SK-N-SH treated with all-trans-retinoic acid at 6 μM for 48 hours (cell line): ENCODE data around the gene BCAR3.

Experiments
- BACH2 ChIP-seq: fragments of 250-450 bp; sonication (Bioruptor Pico); IDR thresholded peaks from 2 replicates; pipeline ENCODE4 v1.9.0; 2021; ENCODE audit warnings: mild to moderate bottlenecking, borderline replicate concordance
- CSDC2 ChIP-seq: fragments of 250-450 bp; sonication (Bioruptor Pico); IDR thresholded peaks from 2 replicates; pipeline ENCODE4 v1.5.0; 2020; ENCODE audit warnings: mild to moderate bottlenecking, moderate library complexity
- ESRRG ChIP-seq: fragments of 250-450 bp; sonication (Bioruptor Pico); IDR thresholded peaks from 2 replicates; pipeline ENCODE4 v1.6.1; 2021; ENCODE audit warnings: mild to moderate bottlenecking
- GLIS3 ChIP-seq: fragments of 250-450 bp; sonication (Bioruptor Pico); IDR thresholded peaks from 2 replicates; pipeline ENCODE4 v1.5.0; 2020; ENCODE audit warnings: mild to moderate bottlenecking, moderate library complexity
- PPARA ChIP-seq: fragments of 250-450 bp; sonication (Bioruptor Pico); IDR thresholded peaks from 2 replicates; pipeline ENCODE4 v1.5.0; 2020; ENCODE audit warnings: mild to moderate bottlenecking, borderline replicate concordance
- RARB ChIP-seq: fragments of 250-450 bp; sonication (Bioruptor Pico); IDR thresholded peaks from 2 replicates; pipeline ENCODE4 v1.8.0; 2021; ENCODE audit warnings: mild to moderate bottlenecking, moderate library complexity
- TCF4 ChIP-seq: fragments of 250-450 bp; sonication (Bioruptor Pico); IDR thresholded peaks from 2 replicates; pipeline ENCODE4 v1.8.0; 2021; ENCODE audit warnings: mild to moderate bottlenecking, moderate library complexity, borderline replicate concordance
- ZFP3 ChIP-seq: fragments of 250-450 bp; sonication (Bioruptor Pico); IDR thresholded peaks from 2 replicates; pipeline ENCODE4 v1.5.0; 2020; ENCODE audit warnings: mild to moderate bottlenecking, moderate library complexity
- ZNF70 ChIP-seq: fragments of 450-650 bp; formaldehyde crosslinking; IDR thresholded peaks from 2 replicates; pipeline ENCODE4 v1.5.0; 2020; ENCODE audit warnings: mild to moderate bottlenecking, moderate library complexity
- ZNF8 ChIP-seq: fragments of 450-650 bp; formaldehyde crosslinking; IDR thresholded peaks from 2 replicates; pipeline ENCODE4 v1.5.0; 2020; ENCODE audit warnings: mild to moderate bottlenecking, moderate library complexity
- TF ChIP-seq, protein P1 (sequence below): fragments of 250-450 bp; sonication (Bioruptor Pico); IDR thresholded peaks from 2 replicates; pipeline ENCODE4 v1.8.0; 2020; ENCODE audit warnings: mild to moderate bottlenecking, moderate library complexity, borderline replicate concordance
- TF ChIP-seq, protein P2 (sequence below): fragments of 250-450 bp; sonication (Bioruptor Pico); IDR thresholded peaks from 2 replicates; pipeline ENCODE4 v1.5.0; 2020; ENCODE audit warnings: mild to moderate bottlenecking, moderate library complexity
- TF ChIP-seq, protein P3 (sequence below): fragments of 250-450 bp; sonication (Bioruptor Pico); IDR thresholded peaks from 2 replicates; pipeline ENCODE4 v1.5.1; 2021; ENCODE audit warnings: mild to moderate bottlenecking, moderate library complexity

DNA sequence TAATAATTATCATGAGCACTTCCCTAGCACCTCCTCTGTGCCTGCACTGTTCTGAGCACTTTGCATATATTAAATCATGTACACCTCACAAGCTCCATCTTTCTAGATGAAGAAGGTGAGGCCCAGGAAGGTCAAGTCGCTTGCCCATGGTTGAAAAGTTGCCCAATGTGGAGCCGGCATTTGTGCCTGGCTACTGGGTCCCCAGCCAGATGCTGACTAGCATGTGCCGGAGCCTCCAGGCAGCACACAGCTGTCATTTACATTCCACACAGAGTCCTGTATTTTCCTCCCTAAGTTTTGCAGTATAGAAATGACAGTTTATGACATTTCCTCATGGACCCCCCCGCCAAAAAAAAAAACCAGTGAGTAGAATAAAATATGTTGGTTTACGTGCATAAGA lies 94.3 kb downstream of the BCAR3 start:
- TF ChIP-seq ZNF8 (CRISPR knock-in tag) = no peak
- TF ChIP-seq ZNF70 (CRISPR knock-in tag) = no peak
- no peak for TF ChIP-seq GLIS3 (CRISPR knock-in tag)
- no peak for TF ChIP-seq CSDC2
- TF ChIP-seq ESRRG (CRISPR knock-in tag) = no peak
- TF ChIP-seq, protein P1, sequence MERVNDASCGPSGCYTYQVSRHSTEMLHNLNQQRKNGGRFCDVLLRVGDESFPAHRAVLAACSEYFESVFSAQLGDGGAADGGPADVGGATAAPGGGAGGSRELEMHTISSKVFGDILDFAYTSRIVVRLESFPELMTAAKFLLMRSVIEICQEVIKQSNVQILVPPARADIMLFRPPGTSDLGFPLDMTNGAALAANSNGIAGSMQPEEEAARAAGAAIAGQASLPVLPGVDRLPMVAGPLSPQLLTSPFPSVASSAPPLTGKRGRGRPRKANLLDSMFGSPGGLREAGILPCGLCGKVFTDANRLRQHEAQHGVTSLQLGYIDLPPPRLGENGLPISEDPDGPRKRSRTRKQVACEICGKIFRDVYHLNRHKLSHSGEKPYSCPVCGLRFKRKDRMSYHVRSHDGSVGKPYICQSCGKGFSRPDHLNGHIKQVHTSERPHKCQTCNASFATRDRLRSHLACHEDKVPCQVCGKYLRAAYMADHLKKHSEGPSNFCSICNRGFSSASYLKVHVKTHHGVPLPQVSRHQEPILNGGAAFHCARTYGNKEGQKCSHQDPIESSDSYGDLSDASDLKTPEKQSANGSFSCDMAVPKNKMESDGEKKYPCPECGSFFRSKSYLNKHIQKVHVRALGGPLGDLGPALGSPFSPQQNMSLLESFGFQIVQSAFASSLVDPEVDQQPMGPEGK (CRISPR knock-in tag) = no peak
- TF ChIP-seq, protein P2, sequence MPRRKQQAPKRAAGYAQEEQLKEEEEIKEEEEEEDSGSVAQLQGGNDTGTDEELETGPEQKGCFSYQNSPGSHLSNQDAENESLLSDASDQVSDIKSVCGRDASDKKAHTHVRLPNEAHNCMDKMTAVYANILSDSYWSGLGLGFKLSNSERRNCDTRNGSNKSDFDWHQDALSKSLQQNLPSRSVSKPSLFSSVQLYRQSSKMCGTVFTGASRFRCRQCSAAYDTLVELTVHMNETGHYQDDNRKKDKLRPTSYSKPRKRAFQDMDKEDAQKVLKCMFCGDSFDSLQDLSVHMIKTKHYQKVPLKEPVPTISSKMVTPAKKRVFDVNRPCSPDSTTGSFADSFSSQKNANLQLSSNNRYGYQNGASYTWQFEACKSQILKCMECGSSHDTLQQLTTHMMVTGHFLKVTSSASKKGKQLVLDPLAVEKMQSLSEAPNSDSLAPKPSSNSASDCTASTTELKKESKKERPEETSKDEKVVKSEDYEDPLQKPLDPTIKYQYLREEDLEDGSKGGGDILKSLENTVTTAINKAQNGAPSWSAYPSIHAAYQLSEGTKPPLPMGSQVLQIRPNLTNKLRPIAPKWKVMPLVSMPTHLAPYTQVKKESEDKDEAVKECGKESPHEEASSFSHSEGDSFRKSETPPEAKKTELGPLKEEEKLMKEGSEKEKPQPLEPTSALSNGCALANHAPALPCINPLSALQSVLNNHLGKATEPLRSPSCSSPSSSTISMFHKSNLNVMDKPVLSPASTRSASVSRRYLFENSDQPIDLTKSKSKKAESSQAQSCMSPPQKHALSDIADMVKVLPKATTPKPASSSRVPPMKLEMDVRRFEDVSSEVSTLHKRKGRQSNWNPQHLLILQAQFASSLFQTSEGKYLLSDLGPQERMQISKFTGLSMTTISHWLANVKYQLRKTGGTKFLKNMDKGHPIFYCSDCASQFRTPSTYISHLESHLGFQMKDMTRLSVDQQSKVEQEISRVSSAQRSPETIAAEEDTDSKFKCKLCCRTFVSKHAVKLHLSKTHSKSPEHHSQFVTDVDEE (CRISPR knock-in tag) = no peak
- TF ChIP-seq RARB (CRISPR knock-in tag) = no peak
- TF ChIP-seq PPARA (CRISPR knock-in tag) = no peak
- TF ChIP-seq TCF4 (CRISPR knock-in tag) = no peak
- no peak for TF ChIP-seq BACH2 (CRISPR knock-in tag)
- TF ChIP-seq, protein P3, sequence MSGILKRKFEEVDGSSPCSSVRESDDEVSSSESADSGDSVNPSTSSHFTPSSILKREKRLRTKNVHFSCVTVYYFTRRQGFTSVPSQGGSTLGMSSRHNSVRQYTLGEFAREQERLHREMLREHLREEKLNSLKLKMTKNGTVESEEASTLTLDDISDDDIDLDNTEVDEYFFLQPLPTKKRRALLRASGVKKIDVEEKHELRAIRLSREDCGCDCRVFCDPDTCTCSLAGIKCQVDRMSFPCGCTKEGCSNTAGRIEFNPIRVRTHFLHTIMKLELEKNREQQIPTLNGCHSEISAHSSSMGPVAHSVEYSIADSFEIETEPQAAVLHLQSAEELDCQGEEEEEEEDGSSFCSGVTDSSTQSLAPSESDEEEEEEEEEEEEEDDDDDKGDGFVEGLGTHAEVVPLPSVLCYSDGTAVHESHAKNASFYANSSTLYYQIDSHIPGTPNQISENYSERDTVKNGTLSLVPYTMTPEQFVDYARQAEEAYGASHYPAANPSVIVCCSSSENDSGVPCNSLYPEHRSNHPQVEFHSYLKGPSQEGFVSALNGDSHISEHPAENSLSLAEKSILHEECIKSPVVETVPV (CRISPR knock-in tag) = no peak
- TF ChIP-seq ZFP3 (CRISPR knock-in tag) = no peak
